HEK293T (cell line): ENCODE measurements around the gene CSH2.
"Not testable (repeated sequence)": the region's sequence is repeated elsewhere in the genome, so short reads cannot be mapped to it uniquely, and the experiment has no call there.

Source experiments
- BHLHE40 ChIP-seq: fragments of 450-650 bp; IDR thresholded peaks from 2 replicates; pipeline ENCODE4 v1.6.1; 2016; ENCODE audit warnings: mild to moderate bottlenecking, moderate library complexity, borderline replicate concordance
- ELF4 ChIP-seq: fragments of 450-650 bp; IDR thresholded peaks from 2 replicates; pipeline ENCODE4 v1.6.1; 2017; ENCODE audit warnings: antibody characterized with exemption
- FOXA1 ChIP-seq: fragments of 450-650 bp; IDR thresholded peaks from 2 replicates; pipeline ENCODE4 v1.6.1; 2016; ENCODE audit warnings: mild to moderate bottlenecking
- FOXK2 ChIP-seq: fragments of 450-650 bp; IDR thresholded peaks from 2 replicates; pipeline ENCODE4 v1.6.1; 2016; ENCODE audit warnings: mild to moderate bottlenecking
- FOXM1 ChIP-seq: fragments of 450-650 bp; IDR thresholded peaks from 2 replicates; pipeline ENCODE4 v1.6.1; 2017; ENCODE audit warnings: mild to moderate bottlenecking, borderline replicate concordance
- HDGF ChIP-seq: fragments of 450-650 bp; IDR thresholded peaks from 2 replicates; pipeline ENCODE4 v1.6.1; 2017; ENCODE audit warnings: antibody characterized with exemption, borderline replicate concordance
- SP1 ChIP-seq: fragments of 450-650 bp; IDR thresholded peaks from 2 replicates; pipeline ENCODE4 v1.6.1; 2017
- TARDBP ChIP-seq: fragments of 450-650 bp; IDR thresholded peaks from 2 replicates; pipeline ENCODE4 v1.6.1; 2016
- ZNF384 ChIP-seq: fragments of 450-650 bp; IDR thresholded peaks from 2 replicates; pipeline ENCODE4 v1.6.1; 2016

DNA sequence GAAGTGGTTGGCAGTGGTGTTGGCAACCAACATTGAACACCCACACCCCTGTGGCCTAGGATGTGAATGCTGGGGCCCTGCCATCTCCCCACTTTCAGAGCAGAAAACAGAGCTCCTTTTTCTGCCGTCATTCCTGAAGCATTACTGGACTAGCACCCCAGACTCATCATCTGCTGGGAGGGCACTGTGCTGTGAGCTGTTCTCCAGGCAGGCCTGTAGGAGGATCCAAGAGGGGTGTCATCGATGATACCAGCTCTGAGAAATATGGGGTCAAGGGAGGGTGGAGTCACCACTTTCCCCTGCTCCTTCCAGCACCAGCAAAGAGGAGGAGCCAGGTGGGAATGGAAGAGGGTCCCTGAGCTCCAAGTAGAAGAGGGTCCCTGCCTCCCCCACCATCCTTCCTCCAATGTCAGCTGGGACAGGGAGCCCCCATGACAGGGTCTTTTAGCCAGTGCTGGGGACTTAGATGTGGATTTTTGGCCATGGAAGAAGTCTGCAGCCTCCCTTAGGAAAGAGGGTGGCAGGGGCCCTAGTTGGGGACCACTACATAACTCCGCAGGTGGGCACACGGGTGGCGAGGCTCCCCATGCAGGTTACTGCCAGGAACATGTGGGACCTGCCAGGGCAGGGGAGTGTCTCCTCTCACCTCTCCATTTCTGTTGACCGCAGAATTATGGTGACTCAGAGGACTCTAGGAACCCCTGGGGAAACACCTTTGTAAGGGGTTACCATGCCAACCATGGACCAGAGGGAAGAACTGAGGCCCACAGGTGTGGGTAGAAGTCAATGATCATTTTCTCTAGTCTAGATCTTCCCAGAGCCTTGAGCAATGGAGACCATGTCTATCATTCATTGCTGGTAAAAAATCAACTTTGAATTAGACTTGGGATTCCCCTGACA, 25.7 kb upstream of the CSH2 start:
- not testable (repeated sequence) for TF ChIP-seq SP1, ZNF384, FOXM1, BHLHE40, FOXA1, ELF4, FOXK2, HDGF, TARDBP
